A549 (cell line): ENCODE measurements around the gene USP34. TPM values are rescaled to one million over a fixed set of nuclear protein-coding genes. Genes with fewer than 3 reads are reported as not detected.

ENCODE experiments used
- ATAC-seq, 2 experiments: fragments of 200-7000 bp in 1 of 2; fragments of >200 bp in 1 of 2; cut with Nextera tagmentation in 1 of 2; cut with Tn5 transposase in 1 of 2; 3 replicates each; pipeline versions ENCODE4 v1.8.0 to v1.9.1; 2018 to 2020; ENCODE audit warnings: mild to moderate bottlenecking in 1 of 2, moderate library complexity in 1 of 2
- CTCF ChIA-PET: fragments of 300-600 bp; sonication (Branson Sonifier 250); formaldehyde crosslinking; extraction: SDS; loops from one replicate; lab custom pipeline; 2021; ENCODE audit warnings: antibody characterized with exemption, inconsistent platforms; lab: Yijun Ruan, JAX
- POLR2A ChIA-PET: fragments of 350-600 bp; formaldehyde crosslinking; extraction: SDS; loops from one replicate; lab custom pipeline; 2021; ENCODE audit warnings: antibody characterized with exemption, inconsistent platforms; lab: Yijun Ruan, JAX
- DNase-seq, 2 experiments: peaks; one replicate each; pipeline versions ENCODE4 v3.0.0 to v3.0.0-alpha.2; 2011 to 2016; ENCODE audit warnings: low read depth in 1 of 2, low spot score in 1 of 2
- FAIRE-seq: peaks from 2 replicates; lab custom pipeline; 2011; peaks lifted over from hg19 to GRCh38; lab: Jason Lieb, UNC
- H3K27ac ChIP-seq, 2 experiments: fragments of >200 bp; sonication (Bioruptor Twin); formaldehyde crosslinking; 3 replicates each; pipeline ENCODE4 v1.5.1; 2016 to 2017
- H3K4me1 ChIP-seq: fragments of >200 bp; sonication (Bioruptor Twin); formaldehyde crosslinking; 3 replicates; pipeline ENCODE4 v1.6.1; 2016
- H3K4me2 ChIP-seq: fragments of >200 bp; sonication (Bioruptor Twin); formaldehyde crosslinking; 3 replicates; pipeline ENCODE4 v1.6.1; 2016
- H3K4me3 ChIP-seq: fragments of >200 bp; sonication (Bioruptor Twin); formaldehyde crosslinking; 3 replicates; pipeline ENCODE4 v1.5.1; 2016
- H3K9me3 ChIP-seq: fragments of >200 bp; sonication (Bioruptor Twin); formaldehyde crosslinking; 3 replicates; pipeline ENCODE4 v1.6.1; 2016
- CEBPB ChIP-seq, 2 experiments: fragments of >200 bp in 1 of 2; sonication (Bioruptor Twin) in 1 of 2; formaldehyde crosslinking in 1 of 2; IDR thresholded peaks; 2 replicates each; pipeline ENCODE4 v1.6.1; 2012 to 2016
- CHD2 ChIP-seq: fragments of 150-350 bp; IDR thresholded peaks from 2 replicates; pipeline ENCODE4 v1.6.1; 2014; ENCODE audit warnings: low read length; ENCODE audit not compliant: partially characterized antibody
- CHD4 ChIP-seq: fragments of 200-600 bp; sonication (generic); IDR thresholded peaks from 2 replicates; pipeline ENCODE4 v1.6.1; 2016; ENCODE audit warnings: antibody characterized with exemption, mild to moderate bottlenecking, borderline replicate concordance
- EHF ChIP-seq: fragments of 250-450 bp; sonication (Bioruptor Pico); IDR thresholded peaks from 2 replicates; pipeline ENCODE4 v1.5.0; 2020; ENCODE audit warnings: mild to moderate bottlenecking
- EHMT2 ChIP-seq: fragments of 200-600 bp; sonication (generic); IDR thresholded peaks from 2 replicates; pipeline ENCODE4 v1.6.1; 2016; ENCODE audit warnings: antibody characterized with exemption, low read depth, mild to moderate bottlenecking, moderate library complexity
- EP300 ChIP-seq, 2 experiments: fragments of >200 bp; sonication (Bioruptor Twin); formaldehyde crosslinking; IDR thresholded peaks; 2 replicates in 1 of 2; 3 replicates in 1 of 2; pipeline ENCODE4 v1.6.1; 2016 to 2017
- FOSL2 ChIP-seq, 2 experiments: fragments of 450-650 bp in 1 of 2; fragments of >200 bp in 1 of 2; sonication (Bioruptor Twin) in 1 of 2; formaldehyde crosslinking; IDR thresholded peaks; 2 replicates each; pipeline versions ENCODE4 v1.5.0 to v1.6.1; 2016 to 2020; ENCODE audit warnings: mild to moderate bottlenecking in 1 of 2, moderate library complexity in 1 of 2
- HEYL ChIP-seq: fragments of 250-450 bp; sonication (Bioruptor Pico); IDR thresholded peaks from 2 replicates; pipeline ENCODE4 v1.8.0; 2021; ENCODE audit warnings: mild to moderate bottlenecking, moderate library complexity
- HOXB13 ChIP-seq: fragments of 250-450 bp; sonication (Bioruptor Pico); IDR thresholded peaks from 2 replicates; pipeline ENCODE4 v1.5.0; 2020; ENCODE audit warnings: low read depth, mild to moderate bottlenecking, moderate library complexity
- HOXB5 ChIP-seq: fragments of 250-450 bp; sonication (Bioruptor Pico); IDR thresholded peaks from 2 replicates; pipeline ENCODE4 v1.5.0; 2020; ENCODE audit warnings: mild to moderate bottlenecking, moderate library complexity
- JUN ChIP-seq, 2 experiments: fragments of >200 bp; sonication (Bioruptor Twin); formaldehyde crosslinking; IDR thresholded peaks; 2 replicates in 1 of 2; 3 replicates in 1 of 2; pipeline ENCODE4 v1.6.1; 2016 to 2017
- KDM5A ChIP-seq: fragments of 200-600 bp; sonication (generic); IDR thresholded peaks from 2 replicates; pipeline ENCODE4 v1.6.1; 2016; ENCODE audit warnings: antibody characterized with exemption, mild to moderate bottlenecking
- NFE2L2 ChIP-seq: fragments of 150-350 bp; conservative IDR thresholded peaks from 2 replicates; pipeline ENCODE4 v1.6.1; 2014; ENCODE audit warnings: low read length
- NPAS2 ChIP-seq: fragments of 250-450 bp; sonication (Bioruptor Pico); IDR thresholded peaks from 2 replicates; pipeline ENCODE4 v1.8.0; 2022; ENCODE audit warnings: mild to moderate bottlenecking, moderate library complexity, borderline replicate concordance
- NR3C1 ChIP-seq: fragments of >200 bp; sonication (Bioruptor Twin); formaldehyde crosslinking; IDR thresholded peaks from 3 replicates; pipeline ENCODE4 v1.6.1; 2017
- POLR2A ChIP-seq: IDR thresholded peaks from 2 replicates; pipeline ENCODE4 v1.6.1; 2012; ENCODE audit warnings: mild to moderate bottlenecking, low read length
- RFX5 ChIP-seq: fragments of 450-650 bp; IDR thresholded peaks from 2 replicates; pipeline ENCODE4 v1.7.1; 2014; ENCODE audit warnings: antibody characterized with exemption, mild to moderate bottlenecking, moderate library complexity
- RNF2 ChIP-seq: fragments of 200-600 bp; sonication (generic); IDR thresholded peaks from 2 replicates; pipeline ENCODE4 v1.6.1; 2016; ENCODE audit warnings: low read depth, mild to moderate bottlenecking, antibody characterized with exemption, moderate library complexity, borderline replicate concordance
- TP53 ChIP-seq: fragments of 250-450 bp; sonication (Bioruptor Pico); IDR thresholded peaks from 2 replicates; pipeline ENCODE4 v1.5.0; 2021; ENCODE audit warnings: mild to moderate bottlenecking, moderate library complexity
- ZFP36 ChIP-seq: fragments of 450-650 bp; IDR thresholded peaks from 2 replicates; pipeline ENCODE4 v1.6.1; 2014; ENCODE audit warnings: borderline replicate concordance; ENCODE audit not compliant: partially characterized antibody
- ZNF302 ChIP-seq: fragments of 250-450 bp; sonication (Bioruptor Pico); IDR thresholded peaks from 2 replicates; pipeline ENCODE4 v1.9.0; 2021; ENCODE audit warnings: inconsistent platforms, mild to moderate bottlenecking, moderate library complexity
- WGBS: methylation state at CpG from one replicate; pipeline ENCODE4 v1.1.6; 2017; ENCODE audit errors: missing lambda C conversion rate; 5-methylcytosine and 5-hydroxymethylcytosine counted together
- polyA plus RNA-seq, 4 experiments: library from polyadenylated mRNA; depleted of rRNA in 3 of 4; stranded (reverse); fragments of >200 nt; fragmentation: RNase III in 1 of 4; extraction: RNeasy Plus Mini Kit Qiagen cat#74134 plus additional on column Dnase treatment in 1 of 4; gene quantifications; 2 replicates in 3 of 4; 3 replicates in 1 of 4; pipeline ENCODE4 v1.2.3, GENCODE V29; 2011 to 2017
- TF ChIP-seq, protein P1 (sequence below): fragments of >200 bp; sonication (Bioruptor Twin); formaldehyde crosslinking; IDR thresholded peaks from 2 replicates; pipeline ENCODE4 v1.6.1; 2016
- TF ChIP-seq, protein P2 (sequence below): fragments of 250-450 bp; sonication (Bioruptor Pico); IDR thresholded peaks from 2 replicates; pipeline ENCODE4 v1.5.0; 2021; ENCODE audit warnings: mild to moderate bottlenecking, moderate library complexity, borderline replicate concordance
- TF ChIP-seq, protein P3 (sequence below): fragments of 250-450 bp; sonication (Bioruptor Pico); IDR thresholded peaks from 2 replicates; pipeline ENCODE4 v1.5.0; 2020; ENCODE audit warnings: low read depth, mild to moderate bottlenecking, moderate library complexity
- TF ChIP-seq, protein P4 (sequence below): IDR thresholded peaks from 2 replicates; pipeline ENCODE4 v1.6.1; 2012
- TF ChIP-seq, protein P5 (sequence below): IDR thresholded peaks from 2 replicates; pipeline ENCODE4 v1.6.1; 2012; ENCODE audit warnings: low read depth, borderline replicate concordance

Gene USP34
- polyA plus RNA-seq, 2 of the 4 experiments (the other 2 are of a cell fraction), result 47.7 to 132 TPM

DNA sequence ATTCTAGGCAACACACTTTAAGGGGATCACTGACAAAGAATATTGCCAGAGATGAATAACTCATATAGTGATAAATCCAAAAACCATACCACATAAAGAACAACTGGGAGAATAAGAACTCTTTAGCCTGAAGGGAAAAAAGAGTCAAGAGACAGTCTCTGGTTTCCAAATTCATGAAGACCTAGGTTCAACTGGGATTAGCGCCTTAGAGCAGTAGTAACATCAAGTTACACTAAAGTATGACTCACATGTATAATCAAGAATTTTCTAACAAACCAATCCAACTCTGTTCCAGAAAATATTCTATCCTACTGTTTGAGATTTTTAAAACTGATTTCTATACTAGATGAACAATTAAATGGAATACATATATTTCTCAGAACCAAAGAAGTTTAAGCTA lies 93.8 kb downstream of the USP34 start:
- WGBS, result 38% methylated on average over 1 of the region's 1 CpG
- ChIA-PET CTCF (interaction anchor here (0.7 to 1.0 kb wide), 2 partner anchors 8 to 17 kb away, joined by 3 read pairs; no protein-coding TSS in a partner anchor), POLR2A (no interaction called here)
- H3K9me3 ChIP-seq, result no peaks in the 10 kb centered on the region
- DNase-seq (no peak), FAIRE-seq (no peak), ATAC-seq (no peak)
- H3K4me2 ChIP-seq, result no peak overlapping the region
- H3K27ac ChIP-seq, result no peak overlapping the region
- no peaks in the 10 kb centered on the region for H3K4me1 ChIP-seq
- no peak overlapping the region for H3K4me3 ChIP-seq
- TF ChIP-seq KDM5A (no peak), POLR2A (no peak), JUN (IDR thresholded peaks at IDR 0.05) (no peak), NR3C1 (no peak), CHD2 (no peak), RNF2 (no peak), ZFP36 (no peak), NFE2L2 (no peak), CEBPB (IDR thresholded peaks at IDR 0.05) (no peak), RFX5 (no peak), FOSL2 (IDR thresholded peaks at IDR 0.05) (no peak), FOSL2 (CRISPR knock-in tag; IDR thresholded peaks at IDR 0.05) (no peak), HEYL (no peak), TP53 (no peak), EP300 (IDR thresholded peaks at IDR 0.05) (no peak), NPAS2 (no peak)
- TF ChIP-seq, protein P1, sequence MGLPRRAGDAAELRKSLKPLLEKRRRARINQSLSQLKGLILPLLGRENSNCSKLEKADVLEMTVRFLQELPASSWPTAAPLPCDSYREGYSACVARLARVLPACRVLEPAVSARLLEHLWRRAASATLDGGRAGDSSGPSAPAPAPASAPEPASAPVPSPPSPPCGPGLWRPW, result no peak
- TF ChIP-seq, protein P2, sequence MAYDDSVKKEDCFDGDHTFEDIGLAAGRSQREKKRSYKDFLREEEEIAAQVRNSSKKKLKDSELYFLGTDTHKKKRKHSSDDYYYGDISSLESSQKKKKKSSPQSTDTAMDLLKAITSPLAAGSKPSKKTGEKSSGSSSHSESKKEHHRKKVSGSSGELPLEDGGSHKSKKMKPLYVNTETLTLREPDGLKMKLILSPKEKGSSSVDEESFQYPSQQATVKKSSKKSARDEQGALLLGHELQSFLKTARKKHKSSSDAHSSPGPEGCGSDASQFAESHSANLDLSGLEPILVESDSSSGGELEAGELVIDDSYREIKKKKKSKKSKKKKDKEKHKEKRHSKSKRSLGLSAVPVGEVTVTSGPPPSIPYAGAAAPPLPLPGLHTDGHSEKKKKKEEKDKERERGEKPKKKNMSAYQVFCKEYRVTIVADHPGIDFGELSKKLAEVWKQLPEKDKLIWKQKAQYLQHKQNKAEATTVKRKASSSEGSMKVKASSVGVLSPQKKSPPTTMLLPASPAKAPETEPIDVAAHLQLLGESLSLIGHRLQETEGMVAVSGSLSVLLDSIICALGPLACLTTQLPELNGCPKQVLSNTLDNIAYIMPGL (CRISPR knock-in tag), result no peak
- TF ChIP-seq, protein P3, sequence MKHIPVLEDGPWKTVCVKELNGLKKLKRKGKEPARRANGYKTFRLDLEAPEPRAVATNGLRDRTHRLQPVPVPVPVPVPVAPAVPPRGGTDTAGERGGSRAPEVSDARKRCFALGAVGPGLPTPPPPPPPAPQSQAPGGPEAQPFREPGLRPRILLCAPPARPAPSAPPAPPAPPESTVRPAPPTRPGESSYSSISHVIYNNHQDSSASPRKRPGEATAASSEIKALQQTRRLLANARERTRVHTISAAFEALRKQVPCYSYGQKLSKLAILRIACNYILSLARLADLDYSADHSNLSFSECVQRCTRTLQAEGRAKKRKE (CRISPR knock-in tag), result no peak
- TF ChIP-seq, protein P4, sequence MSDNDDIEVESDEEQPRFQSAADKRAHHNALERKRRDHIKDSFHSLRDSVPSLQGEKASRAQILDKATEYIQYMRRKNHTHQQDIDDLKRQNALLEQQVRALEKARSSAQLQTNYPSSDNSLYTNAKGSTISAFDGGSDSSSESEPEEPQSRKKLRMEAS, result no peak
- TF ChIP-seq, protein P5, sequence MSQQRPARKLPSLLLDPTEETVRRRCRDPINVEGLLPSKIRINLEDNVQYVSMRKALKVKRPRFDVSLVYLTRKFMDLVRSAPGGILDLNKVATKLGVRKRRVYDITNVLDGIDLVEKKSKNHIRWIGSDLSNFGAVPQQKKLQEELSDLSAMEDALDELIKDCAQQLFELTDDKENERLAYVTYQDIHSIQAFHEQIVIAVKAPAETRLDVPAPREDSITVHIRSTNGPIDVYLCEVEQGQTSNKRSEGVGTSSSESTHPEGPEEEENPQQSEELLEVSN, result no peak

DNA sequence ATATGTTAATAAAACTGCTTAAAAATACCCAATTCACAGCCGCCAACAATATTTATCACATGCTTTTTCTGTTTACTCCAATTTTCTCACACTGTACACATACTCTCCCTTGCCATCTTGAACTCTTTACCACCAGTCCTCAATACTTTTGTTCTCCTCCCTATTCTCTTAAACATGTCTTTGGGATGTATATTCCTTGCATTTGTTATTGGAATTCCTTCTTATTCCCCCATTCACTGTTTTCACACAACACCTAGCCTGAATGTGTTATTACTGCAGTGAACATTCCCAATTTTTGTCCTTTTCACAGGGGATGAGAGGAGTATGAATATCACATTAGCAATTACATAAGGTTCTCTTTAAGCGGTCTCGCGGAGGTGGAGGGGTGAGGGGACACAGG lies 94.7 kb downstream of the USP34 start:
- Histone ChIP-seq H3K9me3 (no peaks in the 10 kb centered on the region), H3K4me2 (no peak overlapping the region), H3K27ac (no peak overlapping the region), H3K4me1 (no peaks in the 10 kb centered on the region), H3K4me3 (no peak overlapping the region)
- DNase-seq (no peak), ATAC-seq (no peak), FAIRE-seq (no peak)
- ChIA-PET POLR2A (no interaction called here), CTCF (interaction anchor here (0.7 kb wide), 2 partner anchors 9 to 815 kb away, joined by 3 read pairs; no protein-coding TSS in a partner anchor)
- TF ChIP-seq HOXB13 (CRISPR knock-in tag) (no peak), EHF (no peak), KDM5A (no peak), HOXB5 (no peak), ZNF302 (CRISPR knock-in tag) (no peak), EHMT2 (no peak), CHD4 (no peak)
- 97% methylated on average over 4 of the region's 4 CpGs for WGBS
